ENCODE measurements around the gene TXN2.

Gene TXN2

DNA sequence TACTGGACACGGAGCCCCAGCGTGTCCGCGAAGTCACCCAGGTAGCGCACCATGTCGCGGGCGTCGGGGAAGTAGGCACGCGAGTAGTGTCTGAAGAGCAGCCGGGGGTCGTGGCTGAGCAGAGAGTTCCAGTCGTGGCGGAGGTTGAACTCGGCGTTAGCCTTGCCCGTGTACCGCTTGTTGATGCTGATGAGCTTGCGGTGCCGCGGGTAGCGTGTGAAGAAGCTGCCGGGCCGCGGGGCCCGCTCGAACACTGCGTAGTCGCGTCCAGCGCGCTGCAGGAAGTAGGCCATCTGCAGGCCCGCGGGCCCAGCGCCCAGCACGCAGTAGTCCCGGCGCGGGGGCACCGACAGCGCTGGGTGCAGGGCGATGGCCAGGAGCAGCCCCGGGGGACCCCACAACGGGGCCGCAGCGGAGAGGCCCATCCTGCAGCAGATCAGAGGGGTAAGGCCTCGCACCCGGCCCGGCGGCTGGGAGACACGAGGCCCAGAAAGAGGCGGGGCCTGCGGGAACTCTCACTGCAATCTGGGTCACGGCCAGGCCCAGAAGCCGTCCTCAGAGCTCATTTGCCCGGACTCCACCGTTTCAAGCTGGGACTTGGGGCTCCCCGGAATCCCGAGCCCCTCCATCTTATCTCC is 24.7 kb upstream of the TXN2 start:
- Mint-ChIP-seq H3K4me3 (peak overlapping the region; percentile 75), H3K27me3 (no peaks in the 10 kb centered on the region), H3K27ac (peak overlapping the region; percentile 82), H3K9me3 (no peaks in the 10 kb centered on the region), H3K4me1 (peaks cover 19% of the 10 kb centered on the region), H3K36me3 (peaks cover 8% of the 10 kb centered on the region)

DNA sequence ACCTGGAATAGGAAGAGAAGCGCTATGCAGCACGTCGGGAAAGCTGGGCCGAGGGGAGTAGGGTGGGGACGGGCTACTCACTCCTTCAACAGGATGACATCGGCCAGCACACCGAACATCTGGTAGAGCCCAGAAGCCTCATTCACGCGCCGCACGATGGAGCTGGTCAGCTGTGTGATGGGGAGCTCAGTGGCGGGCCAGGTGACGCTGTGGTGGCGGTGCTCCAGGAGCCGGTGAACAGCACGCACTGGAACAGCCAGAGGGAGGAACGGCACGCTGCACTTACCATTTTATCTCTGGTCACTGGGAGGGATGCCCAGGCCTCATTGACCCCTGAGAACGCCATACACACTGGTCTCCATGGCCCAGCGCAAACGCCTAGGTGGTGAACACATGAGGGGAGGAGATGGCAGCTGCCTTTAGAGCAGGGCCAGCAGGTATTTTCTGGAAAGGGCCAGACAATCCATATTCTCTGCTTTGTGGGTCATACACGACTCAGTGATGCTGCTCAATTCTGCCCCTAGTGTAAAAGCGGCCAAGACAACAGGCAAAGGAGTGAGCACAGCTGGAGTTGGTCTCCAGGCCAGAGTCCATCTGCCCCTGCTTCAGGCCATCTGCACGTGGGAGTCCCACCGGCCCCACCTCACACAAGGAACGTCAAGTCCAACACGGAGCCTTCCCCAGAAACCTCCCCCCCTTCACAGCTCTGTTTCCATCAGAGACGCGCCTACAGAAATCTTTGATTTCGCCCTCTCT is 16.6 kb upstream of the TXN2 start:
- Mint-ChIP-seq H3K27me3 (no peaks in the 10 kb centered on the region), H3K4me3 (no peak overlapping the region), H3K27ac (no peak overlapping the region), H3K9me3 (no peaks in the 10 kb centered on the region), H3K4me1 (peaks cover 7% of the 10 kb centered on the region), H3K36me3 (peaks cover 5% of the 10 kb centered on the region)

DNA sequence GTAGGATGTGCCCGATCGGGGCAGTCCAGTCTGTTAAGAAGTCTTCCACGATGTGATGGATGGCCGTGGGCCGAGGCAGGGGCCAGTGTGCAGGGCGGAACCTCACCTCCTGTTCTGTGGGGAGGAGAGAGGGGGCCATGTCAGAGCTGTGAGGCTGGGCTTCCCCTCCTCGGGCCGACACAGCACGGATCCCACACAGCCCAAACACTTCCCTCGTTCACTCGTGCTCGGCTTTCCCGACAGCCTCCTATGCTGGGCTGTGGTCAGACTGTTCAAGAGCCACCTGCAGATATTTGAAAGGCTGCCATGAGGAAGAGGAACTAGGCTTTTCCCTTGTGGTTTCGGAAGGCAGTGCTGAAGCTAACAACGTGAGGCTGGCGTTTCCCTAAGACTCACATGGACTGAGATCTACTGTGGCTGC is 12.3 kb upstream of the TXN2 start:
- H3K4me3 Mint-ChIP-seq, result no peak overlapping the region
- no peak overlapping the region for H3K27ac Mint-ChIP-seq
- no peaks in the 10 kb centered on the region for H3K9me3 Mint-ChIP-seq
- H3K27me3 Mint-ChIP-seq, result no peaks in the 10 kb centered on the region
- peaks cover 7% of the 10 kb centered on the region for H3K4me1 Mint-ChIP-seq
- peaks cover 16% of the 10 kb centered on the region for H3K36me3 Mint-ChIP-seq

DNA sequence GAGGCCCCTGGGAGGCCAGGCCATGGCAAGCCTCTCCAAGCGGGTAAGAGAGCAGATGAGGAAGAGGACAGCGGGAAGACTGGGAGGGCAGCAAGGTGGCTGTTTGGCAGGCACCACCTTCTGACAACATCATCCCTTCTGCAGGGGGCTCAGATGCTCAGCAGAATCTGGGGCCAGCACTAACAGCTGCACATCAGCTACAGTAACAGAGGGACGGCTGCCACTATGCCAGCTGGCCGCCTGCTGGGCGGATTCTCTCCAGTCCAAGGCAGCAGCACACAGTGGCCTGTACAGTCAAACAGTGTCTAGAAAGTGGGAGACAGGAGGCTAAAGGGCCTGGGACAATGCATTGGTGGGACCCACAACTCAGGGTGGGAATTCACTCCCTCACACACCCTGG is 10.7 kb upstream of the TXN2 start:
- Mint-ChIP-seq H3K4me3 (no peak overlapping the region), H3K27ac (no peak overlapping the region), H3K4me1 (peaks cover 7% of the 10 kb centered on the region), H3K36me3 (peaks cover 18% of the 10 kb centered on the region), H3K9me3 (no peaks in the 10 kb centered on the region), H3K27me3 (no peaks in the 10 kb centered on the region)

DNA sequence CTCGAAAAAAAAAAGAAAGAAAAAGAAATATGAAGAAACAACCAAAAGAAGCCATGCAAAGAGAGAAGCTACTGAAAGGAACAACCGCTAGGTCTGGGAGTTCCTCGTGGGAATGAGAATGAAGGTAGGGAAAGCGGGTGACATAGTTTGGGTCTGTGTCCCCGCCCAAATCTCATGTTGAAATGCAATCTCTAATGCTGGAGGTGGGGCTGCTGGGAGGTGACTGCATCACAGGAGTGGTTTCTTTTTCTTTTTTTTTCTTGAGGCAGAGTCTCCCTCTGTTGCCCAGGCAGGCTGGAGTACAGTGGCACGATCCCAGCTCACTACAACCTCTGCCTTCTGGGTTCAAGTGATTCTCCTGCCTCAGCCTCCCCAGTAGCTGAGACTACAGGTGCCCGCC is 9.7 kb upstream of the TXN2 start:
- Mint-ChIP-seq H3K27ac (no peak overlapping the region), H3K9me3 (no peaks in the 10 kb centered on the region), H3K4me3 (no peak overlapping the region), H3K27me3 (no peaks in the 10 kb centered on the region), H3K36me3 (peaks cover 15% of the 10 kb centered on the region), H3K4me1 (peaks cover 11% of the 10 kb centered on the region)

DNA sequence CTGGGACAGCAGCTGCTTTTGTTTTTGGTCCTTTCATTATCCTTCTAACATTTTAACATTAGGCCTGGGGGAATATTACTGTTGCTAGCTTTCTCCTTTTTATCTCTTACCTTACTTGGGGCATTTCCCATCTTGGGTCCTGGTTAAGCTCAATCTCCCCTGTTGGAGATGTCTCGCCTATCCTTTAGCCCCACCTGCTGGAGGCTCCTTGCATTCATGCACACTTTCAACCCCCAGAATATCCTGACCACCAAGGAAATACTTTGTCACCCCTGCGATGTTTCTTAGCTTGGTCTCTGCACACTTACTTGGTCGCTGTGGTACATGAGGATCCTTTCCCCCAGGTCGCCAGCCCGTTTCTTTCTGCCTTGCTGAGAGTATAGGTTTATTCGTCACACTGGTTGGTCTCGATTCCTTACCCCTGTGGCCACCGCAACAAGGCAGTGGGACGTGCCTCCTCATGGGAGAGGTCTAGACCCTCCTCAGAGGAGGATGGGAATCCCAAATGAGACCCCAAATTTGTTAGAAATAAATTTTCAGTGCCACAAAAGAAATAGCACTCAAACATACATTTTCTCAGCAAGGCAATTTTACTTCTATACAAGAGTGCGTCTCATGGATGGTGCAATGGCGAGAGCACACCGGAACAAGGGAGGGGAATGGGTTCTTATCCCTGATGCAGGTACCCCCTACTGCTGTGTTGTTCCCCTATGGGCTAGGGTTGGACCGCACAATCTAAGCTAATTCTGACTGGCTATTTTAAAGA is 5.4 kb upstream of the TXN2 start:
- Mint-ChIP-seq H3K4me3 (no peak overlapping the region), H3K36me3 (peaks cover 7% of the 10 kb centered on the region), H3K9me3 (no peaks in the 10 kb centered on the region), H3K27me3 (no peaks in the 10 kb centered on the region), H3K4me1 (peaks cover 12% of the 10 kb centered on the region), H3K27ac (no peak overlapping the region)

DNA sequence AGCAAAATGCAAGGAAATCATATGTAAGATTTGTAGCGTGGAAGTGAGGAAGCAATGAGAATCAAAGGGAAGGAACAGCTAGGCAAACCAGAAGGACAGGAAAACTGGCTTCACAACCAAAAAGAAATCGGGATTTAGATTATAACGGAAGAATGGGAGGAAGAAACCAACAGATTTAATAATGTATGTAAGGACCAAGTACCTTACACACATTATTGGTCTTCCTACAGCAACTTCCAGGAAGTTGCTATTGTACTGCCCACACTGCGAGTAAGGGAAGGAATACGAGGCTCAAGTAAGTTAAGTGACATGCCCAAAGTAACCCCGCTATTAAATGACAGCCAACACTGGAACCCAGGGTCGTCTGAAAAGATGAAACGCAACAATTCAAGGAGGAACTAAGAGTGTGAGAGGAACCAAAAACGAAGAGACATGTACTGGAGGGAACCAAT is 473 bp downstream of the TXN2 start:
- no peaks in the 10 kb centered on the region for H3K27me3 Mint-ChIP-seq
- H3K36me3 Mint-ChIP-seq, result peaks cover 8% of the 10 kb centered on the region
- H3K4me1 Mint-ChIP-seq, result peaks cover 19% of the 10 kb centered on the region
- no peaks in the 10 kb centered on the region for H3K9me3 Mint-ChIP-seq
- peak overlapping the region; percentile 93 for H3K27ac Mint-ChIP-seq
- peak overlapping the region; percentile 99 for H3K4me3 Mint-ChIP-seq

DNA sequence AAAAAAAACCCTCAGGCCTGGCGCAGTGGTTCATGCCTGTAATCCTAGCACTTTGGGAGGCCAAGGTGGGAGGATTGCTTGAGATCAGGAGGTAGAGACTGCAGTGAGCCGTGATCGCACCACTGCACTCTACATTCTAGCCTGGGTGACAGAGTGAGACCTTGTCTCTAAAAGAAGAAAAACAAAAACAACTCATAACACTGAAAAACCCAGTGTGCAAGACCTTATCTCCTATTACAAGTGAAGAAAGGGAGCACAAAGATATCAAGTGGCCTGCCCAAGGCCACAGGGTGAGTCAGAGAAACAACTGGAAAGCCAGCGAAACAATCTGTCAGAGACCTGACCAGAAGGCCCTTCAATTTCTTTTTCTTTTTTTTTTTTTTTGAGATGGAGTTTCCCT is 2.5 kb downstream of the TXN2 start:
- H3K4me3 Mint-ChIP-seq, result no peak overlapping the region
- H3K9me3 Mint-ChIP-seq, result no peaks in the 10 kb centered on the region
- no peak overlapping the region for H3K27ac Mint-ChIP-seq
- peaks cover 19% of the 10 kb centered on the region for H3K4me1 Mint-ChIP-seq
- no peaks in the 10 kb centered on the region for H3K27me3 Mint-ChIP-seq
- peaks cover 11% of the 10 kb centered on the region for H3K36me3 Mint-ChIP-seq

DNA sequence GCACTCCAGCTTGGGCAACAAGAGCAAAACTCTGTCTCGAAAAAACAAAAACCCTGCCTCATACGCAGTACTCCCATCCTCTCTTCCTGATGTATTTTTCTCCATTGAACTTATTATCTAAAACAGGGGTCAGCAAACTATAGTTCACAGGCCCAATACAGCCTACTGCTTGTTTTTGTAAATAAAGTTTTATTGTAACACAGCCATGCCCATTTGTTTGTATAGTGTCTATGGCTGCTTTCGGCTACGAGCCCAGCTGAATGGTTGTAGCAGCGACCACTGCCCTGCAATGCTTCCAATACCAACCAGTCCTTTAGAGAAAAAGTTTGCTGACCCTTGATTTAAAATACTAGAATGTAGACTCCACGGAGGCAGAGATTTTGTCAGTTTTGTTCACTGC is 6.1 kb downstream of the TXN2 start:
- Mint-ChIP-seq H3K4me1 (peaks cover 6% of the 10 kb centered on the region), H3K9me3 (no peaks in the 10 kb centered on the region), H3K4me3 (no peak overlapping the region), H3K27ac (no peak overlapping the region), H3K27me3 (no peaks in the 10 kb centered on the region), H3K36me3 (peaks cover 10% of the 10 kb centered on the region)

DNA sequence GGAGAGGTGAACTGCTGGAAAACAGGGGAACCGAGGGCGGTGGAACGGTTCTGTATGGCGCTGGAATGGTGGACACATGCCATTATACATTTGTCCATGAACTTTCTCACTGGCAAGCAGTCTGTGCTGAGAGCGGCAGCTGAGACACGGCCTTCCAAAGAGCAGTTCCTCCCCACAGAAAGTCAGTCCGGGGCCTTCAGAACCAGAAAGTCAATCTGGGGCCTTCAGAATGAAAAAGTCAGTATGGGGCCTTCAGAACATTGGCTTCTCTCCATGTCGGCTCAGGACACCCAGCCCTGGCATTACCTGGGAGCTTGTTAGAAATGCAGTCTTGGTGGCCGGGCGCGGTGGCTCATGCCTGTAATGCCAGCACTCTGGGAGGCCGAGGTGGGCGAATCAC is 8.8 kb downstream of the TXN2 start:
- H3K27ac Mint-ChIP-seq, result no peak overlapping the region

DNA sequence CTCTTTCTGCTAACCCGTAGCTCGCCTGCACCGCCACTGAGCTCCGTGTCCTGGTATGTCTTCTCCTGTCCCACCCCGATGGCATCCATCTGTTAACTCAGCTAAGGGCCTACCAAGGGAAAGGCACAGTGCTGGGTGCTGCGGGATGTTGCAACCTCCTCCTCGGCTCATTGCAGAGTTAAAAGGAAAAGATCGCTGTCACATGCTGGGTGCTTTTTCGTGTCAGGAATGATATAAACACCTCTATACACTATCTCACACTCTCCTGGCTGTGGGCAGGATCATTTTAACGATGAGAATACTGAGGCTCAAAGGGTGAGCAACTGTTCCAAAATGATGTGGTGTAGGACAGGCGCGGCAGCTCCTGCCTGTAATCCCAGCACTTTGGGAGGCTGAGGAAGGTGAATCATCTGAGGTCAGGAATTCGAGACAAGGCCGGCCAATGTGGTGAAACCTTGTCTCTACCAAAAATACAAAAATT is 10.1 kb downstream of the TXN2 start:
- Mint-ChIP-seq H3K9me3 (no peaks in the 10 kb centered on the region), H3K4me1 (peaks cover 18% of the 10 kb centered on the region), H3K4me3 (no peak overlapping the region), H3K36me3 (peaks cover 4% of the 10 kb centered on the region), H3K27me3 (no peaks in the 10 kb centered on the region), H3K27ac (no peak overlapping the region)

More for the DNA sequence above, 8.8 kb downstream of the TXN2 start:
- no peaks in the 10 kb centered on the region for H3K9me3 Mint-ChIP-seq
- peaks cover 9% of the 10 kb centered on the region for H3K4me1 Mint-ChIP-seq
- H3K4me3 Mint-ChIP-seq, result no peak overlapping the region
- H3K36me3 Mint-ChIP-seq, result peaks cover 8% of the 10 kb centered on the region
- H3K27me3 Mint-ChIP-seq, result no peaks in the 10 kb centered on the region

DNA sequence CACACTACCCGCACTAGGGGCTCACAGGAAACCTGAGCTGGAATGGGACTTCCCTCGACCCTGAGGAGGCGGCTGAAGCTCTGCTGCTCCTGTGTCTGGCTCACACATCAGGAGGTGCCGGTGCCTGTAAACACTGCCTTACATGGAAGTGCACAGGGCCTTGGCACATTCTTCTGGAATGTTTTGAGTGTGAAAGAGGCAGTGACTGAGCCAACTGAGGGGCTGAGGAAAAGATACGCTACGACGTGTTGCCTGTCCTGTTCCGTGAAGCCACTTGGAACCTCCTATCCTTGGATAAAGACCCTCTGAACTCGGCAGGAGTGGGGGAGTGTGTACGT is 10.5 kb downstream of the TXN2 start:
- no peaks in the 10 kb centered on the region for H3K27me3 Mint-ChIP-seq
- H3K9me3 Mint-ChIP-seq, result no peaks in the 10 kb centered on the region
- H3K27ac Mint-ChIP-seq, result no peak overlapping the region
- peaks cover 18% of the 10 kb centered on the region for H3K4me1 Mint-ChIP-seq
- peaks cover 3% of the 10 kb centered on the region for H3K36me3 Mint-ChIP-seq
- no peak overlapping the region for H3K4me3 Mint-ChIP-seq

DNA sequence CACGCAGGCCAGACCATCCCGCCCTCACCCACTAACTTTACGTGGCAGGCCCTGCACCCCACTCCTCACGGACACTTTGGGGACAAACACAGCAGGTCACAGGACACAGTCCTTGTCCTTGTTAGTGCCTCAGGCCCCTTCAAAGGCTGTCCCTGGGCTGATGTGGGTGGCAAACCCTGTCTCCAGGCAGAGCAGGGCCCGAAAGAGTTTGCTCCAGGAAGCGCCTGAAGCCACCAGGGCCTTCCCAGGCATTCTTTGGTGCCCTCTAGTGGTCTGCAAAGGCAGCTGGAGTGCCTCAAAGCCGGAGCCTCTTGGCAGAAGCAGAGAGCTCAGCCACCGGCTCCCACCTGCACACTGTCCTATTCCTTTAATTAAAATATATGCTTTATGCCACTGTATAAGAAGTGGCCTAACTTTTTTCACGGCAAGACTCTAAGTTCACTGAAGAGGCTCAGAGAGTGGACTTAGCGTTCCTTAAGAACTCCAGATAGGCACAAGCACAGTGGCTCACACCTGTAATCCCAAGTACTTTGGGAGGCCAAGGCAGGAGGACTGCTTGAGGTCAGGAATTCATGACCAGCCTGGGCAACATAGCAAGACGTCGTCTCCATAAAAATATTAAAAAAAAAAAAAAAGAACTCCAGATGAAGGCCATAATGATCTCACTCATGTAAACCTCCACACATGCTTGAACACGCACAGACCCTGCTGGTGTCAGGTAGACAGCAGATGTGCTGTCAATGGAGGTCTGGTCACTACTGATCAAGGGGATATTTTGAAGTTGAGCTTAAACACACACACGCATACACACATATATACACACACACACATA is 11.1 kb downstream of the TXN2 start:
- Mint-ChIP-seq H3K9me3 (no peaks in the 10 kb centered on the region), H3K36me3 (no peaks in the 10 kb centered on the region), H3K27me3 (no peaks in the 10 kb centered on the region), H3K4me3 (no peak overlapping the region), H3K4me1 (peaks cover 18% of the 10 kb centered on the region), H3K27ac (no peak overlapping the region)

DNA sequence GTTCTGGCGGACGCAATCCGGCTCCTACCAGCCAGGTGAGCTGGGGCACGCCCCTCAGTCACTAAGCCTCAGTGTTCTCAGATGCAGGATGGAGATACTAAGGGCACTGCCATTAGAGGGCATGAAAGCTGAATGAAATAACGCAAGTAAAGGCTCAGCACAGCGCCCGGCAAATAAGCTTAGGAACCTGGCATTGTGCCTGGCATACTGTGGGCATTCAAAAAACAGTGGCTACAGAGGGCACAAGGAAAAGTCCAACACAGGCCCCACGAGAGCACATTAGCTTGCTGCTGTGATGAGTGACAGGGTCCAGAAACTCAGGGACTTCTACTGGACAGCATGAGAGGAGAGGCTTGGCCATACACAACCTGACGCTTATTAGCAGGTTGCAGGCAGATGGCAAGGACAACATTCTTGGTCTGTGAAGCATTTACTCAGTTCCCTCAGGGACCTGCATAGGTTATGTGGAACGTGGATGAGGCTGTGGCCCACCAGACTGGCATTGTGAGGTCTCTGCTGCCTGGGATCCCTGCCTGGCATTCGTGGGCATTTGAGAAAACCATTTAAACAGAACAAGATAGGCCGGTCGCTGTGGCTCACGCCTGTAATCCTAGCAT is 12.2 kb downstream of the TXN2 start:
- Mint-ChIP-seq H3K4me3 (no peak overlapping the region), H3K27me3 (no peaks in the 10 kb centered on the region), H3K9me3 (no peaks in the 10 kb centered on the region), H3K36me3 (no peaks in the 10 kb centered on the region), H3K4me1 (peaks cover 18% of the 10 kb centered on the region), H3K27ac (no peak overlapping the region)

DNA sequence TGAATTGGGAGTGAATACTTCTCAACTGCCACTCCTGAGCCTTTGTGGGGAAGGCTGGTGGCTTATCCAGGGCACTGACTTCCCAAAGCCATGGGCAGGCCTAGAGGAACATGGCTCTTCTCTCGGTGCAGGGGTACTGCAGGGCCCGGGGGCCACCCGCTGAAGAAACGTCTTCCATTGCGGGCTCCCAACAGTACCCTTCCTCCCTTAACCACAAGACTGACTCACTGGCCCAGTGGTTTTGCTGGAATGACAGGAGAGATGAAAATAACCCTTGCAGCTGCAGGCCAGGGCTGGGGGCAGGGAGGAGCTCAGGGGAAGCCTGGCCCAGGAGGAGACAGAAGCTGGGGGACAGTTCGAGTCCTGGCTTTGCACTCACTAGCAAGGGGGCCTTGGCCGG is 13.5 kb downstream of the TXN2 start:
- H3K36me3 Mint-ChIP-seq, result no peaks in the 10 kb centered on the region
- peaks cover 18% of the 10 kb centered on the region for H3K4me1 Mint-ChIP-seq
- H3K27me3 Mint-ChIP-seq, result no peaks in the 10 kb centered on the region
- H3K9me3 Mint-ChIP-seq, result no peaks in the 10 kb centered on the region
- no peak overlapping the region for H3K4me3 Mint-ChIP-seq
- no peak overlapping the region for H3K27ac Mint-ChIP-seq

Measured in activated naive CD4-positive, alpha-beta T cell treated with anti-CD3 and anti-CD28 coated beads, Interleukin-2, amount 50 U/mL, for 24 hours (primary cell).